Stimulated activated CD8-positive, alpha-beta memory T cell treated with anti-CD3 and anti-CD28 coated beads, Interleukin-15, amount 100 ng/mL, for 1 hour (primary cell): ENCODE data around the gene GRN.
"Not testable (repeated sequence)": the region's sequence is repeated elsewhere in the genome, so short reads cannot be mapped to it uniquely, and the experiment has no call there.

ENCODE experiments used
- DNase-seq: peaks from one replicate; pipeline ENCODE4 v3.0.0-alpha.2; 2020; ENCODE audit warnings: low read depth

Gene GRN

GRCh38 chr17:44383363-44383762, 38.3 kb downstream of the GRN start:
- DNase-seq: no peak

- no peak for DNase-seq
Observed at GRCh38 chr17:44383861-44384260, 38.8 kb downstream of the GRN start.

DNA sequence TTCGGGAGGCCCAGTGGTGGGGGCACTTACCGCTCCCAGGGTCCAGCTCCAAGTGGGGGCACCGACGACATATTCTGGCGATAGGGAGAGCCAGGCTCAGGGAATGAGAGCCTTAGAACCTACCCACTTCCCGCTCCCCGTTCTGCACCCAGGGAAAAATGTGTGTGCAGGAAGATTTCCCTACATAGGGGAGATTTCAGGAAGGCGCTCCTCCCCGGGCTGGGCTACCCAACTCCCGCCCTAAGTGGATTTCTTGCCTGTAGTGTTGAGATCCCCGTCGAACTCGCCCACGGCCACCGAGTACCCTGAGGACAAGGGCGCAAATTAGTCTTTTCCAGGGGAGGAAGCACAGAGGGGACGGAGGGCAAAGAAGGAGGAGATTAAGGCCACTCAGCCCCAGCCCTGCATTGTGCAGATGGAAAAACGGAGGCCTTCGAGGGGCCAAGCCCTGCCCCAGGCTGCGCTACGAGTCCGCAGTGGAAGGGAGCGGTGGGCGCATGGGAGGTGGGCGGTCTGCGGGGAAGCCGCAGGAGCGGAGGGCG, 39.2 kb downstream of the GRN start:
- DNase-seq: no peak

- DNase-seq: no peak
Observed at GRCh38 chr17:44384823-44385286, 39.8 kb downstream of the GRN start.

- peak; percentile 74 for DNase-seq
Observed at GRCh38 chr17:44385287-44386181, 40.4 kb downstream of the GRN start.

DNA sequence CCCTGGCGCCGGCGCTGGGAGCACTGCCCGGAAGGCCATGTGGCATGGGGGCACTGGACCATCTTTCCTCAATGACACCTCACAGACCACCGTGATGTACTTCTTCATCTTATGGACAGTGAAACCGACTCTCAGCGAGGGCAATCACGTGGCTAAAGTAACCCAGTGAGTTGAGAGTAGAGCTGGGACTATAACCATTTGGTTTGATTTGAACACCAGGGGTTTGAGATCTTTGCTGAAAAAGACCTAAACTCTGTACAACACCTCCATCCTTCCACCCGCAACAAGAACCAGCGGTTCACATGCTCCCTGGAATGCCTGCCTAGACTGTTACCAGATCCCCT, 41.1 kb downstream of the GRN start:
- DNase-seq: no peak

- DNase-seq: no peak
Observed at GRCh38 chr17:44387804-44388203, 42.7 kb downstream of the GRN start.

GRCh38 chr17:44389281-44389680, 44.2 kb downstream of the GRN start, which contains the start of gene ITGA2B:
Gene ITGA2B, minus strand, starts transcription at chr17:44389649. Its CDS starts 176 bp downstream, at chr17:44389473.
- no peak for DNase-seq

DNA sequence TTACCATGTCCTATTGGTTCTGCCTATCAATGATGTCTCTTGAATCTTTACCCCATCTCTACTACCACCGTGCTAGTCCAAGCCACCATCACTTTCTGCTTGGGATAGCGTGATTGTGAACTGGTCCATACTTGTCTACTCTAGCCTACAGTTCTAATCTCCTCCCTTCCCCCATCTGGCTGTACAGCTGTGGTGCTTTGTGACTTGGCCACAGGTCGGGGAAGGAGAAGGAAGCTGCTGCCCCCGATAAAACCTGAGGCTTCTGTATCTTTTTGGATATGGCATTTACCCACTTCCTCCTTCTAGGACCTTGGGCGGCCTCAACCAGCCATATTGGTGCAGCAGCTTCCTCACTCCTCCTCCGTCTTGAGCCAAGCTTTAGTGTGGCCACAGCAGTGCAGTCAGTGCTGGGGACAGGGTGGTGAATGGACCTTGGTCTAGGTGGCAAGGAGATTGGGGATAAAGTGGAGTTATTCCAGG, 44.7 kb downstream of the GRN start:
- no peak for DNase-seq

- DNase-seq: no peak
Observed at GRCh38 chr17:44390250-44390870, 45.3 kb downstream of the GRN start.

DNA sequence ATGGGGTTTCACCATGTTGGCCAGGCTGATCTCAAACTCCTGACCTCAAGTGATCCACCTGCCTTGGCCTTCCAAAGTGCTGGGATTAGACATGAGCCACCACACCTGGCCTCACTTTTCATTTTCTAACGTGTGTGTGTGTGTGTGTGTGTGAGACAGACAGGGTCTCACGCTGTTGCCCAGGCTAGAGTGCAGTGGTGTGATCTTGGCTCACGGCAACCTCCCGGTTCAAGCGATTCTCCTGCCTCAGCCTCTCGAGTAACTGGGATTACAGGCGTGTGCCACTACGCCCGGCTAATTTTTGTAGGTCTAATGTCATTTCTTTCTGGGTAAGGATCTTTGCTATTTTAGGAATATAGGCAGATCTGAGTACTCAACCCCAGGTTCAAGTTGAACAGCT, 49.0 kb downstream of the GRN start:
- not testable (repeated sequence) for DNase-seq

GRCh38 chr17:44394833-44395232, 49.7 kb downstream of the GRN start:
- DNase-seq: no peak

- no peak for DNase-seq
Observed at GRCh38 chr17:44396946-44397345, 51.8 kb downstream of the GRN start.

DNA sequence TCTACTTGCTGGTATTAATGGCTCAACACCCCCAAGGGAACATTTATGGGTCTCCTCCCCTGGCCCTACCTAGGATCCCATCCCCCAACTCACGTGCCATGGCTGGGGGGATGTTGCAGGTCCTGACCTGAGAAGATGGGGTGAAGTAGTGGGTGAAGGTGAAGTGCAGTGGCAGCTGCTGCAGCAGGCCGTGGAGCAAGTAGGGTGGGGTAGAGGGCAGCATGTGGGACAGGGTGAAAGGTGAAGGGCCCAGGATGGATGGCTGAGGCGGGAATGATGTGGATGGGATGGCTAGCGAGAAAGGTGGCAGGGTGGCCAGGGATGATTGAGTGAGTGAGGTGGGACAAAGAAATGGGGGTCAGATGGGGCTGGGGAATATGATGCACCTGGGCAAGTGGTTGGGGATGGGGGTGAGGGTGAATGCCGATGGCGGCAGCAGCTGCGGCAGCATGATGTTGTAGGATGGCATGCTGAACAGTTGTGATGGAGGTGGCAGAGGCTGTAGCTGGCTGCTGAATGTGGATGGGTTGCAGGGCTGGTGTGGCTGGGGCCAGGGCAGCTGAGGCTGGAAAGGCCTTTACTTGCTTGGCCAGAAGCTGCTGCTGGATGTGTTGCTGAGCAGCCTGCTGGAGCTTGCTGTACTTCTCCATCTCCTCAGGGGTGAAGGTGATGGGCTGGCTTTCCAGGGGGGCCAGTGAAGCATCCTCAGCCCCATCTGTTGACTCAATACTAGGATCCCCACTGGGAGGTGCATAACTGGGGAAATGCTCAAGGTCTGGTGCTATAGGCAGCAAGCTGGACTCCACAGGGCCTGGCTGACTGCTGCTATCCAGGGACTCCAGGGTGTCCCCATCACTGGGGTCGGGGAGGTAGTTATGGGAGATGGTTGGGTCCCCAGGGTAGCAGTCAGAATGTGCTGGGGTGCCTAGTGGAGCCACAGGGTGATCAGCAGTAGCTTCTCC, 52.7 kb downstream of the GRN start:
- no peak for DNase-seq

DNA sequence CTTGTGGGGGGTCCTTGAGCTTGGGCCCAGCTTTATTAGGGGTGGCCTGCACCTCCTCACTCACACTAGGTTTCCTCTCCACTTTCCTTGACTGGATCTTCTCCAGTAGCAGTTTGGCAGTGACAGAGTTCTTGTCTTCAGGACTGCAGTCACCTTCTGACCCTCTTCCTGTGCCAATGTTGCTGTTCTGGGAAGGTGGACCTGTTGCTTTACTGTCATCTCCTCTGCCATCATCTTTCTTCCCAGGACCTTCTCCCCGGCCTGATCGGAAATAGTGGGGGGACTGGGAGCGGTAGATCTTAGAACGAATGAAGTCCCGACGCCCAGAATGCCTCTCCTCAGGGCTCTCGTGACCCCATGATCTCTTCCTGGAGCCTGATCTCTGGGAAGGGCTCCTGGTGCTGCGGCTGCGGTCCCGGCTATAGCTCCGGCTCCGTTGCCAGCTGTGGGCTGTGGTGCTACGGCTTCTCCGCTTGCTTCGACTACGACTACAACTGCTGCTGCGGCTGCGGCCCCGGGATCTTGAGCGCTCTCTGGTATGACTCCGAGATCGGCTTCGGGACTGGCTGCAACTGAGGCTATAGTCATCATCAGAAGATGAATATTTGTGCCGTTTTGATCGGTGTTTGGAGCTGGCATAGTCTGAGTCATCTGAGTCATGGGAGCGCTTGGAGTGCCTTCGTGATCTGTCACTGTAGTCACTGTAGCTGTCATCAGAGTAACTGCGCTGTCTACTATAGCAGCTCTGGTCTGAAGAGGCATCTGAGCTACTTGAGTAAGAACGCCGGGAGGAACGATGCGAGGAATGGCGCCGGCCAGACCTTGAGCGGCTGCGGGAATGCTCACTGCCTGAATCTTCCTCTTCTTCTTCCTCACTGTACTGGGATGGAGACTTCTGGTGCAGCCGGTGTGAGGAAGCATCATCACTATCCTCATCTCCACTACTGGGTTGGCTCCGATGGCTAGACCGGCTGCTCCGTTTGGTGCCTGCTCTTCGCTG, 53.9 kb downstream of the GRN start:
- no peak for DNase-seq

DNA sequence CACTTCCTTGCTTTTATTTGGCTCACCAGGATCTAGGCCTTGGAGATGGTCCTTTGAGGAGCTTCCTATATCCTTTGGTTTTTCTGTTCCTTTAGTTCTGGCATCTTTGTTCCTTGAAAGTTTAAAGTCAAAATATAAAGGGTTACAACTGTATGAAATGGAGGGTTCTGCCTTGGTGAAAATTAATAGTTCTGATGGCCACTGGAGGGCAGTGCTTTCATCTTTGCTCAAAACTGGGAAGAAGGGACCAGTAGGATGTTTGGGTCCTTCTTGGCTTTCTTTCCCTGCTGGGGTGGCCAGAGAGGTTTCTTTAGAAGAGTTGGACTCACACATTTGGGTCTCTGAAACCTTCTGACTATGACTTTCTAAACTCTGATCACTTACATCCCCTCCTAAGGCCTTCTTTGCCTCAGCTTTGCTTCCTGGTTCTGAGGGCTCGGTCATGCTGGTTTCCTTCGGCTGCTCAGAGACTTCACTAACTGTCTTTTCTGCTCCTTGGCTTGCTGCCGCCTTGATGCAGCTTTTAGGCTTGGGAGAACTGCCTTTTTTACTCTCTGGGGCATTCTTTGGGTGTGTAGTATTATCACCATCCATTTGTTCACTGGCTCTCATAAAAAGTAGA, 55.2 kb downstream of the GRN start:
- no peak for DNase-seq
